Measurements from ENCODE around the gene MEIS2.

Gene MEIS2

GRCh38 chr15:36999778-37000177 lies 100.6 kb downstream of the MEIS2 start:
- no peak overlapping the region for H3K27ac ChIP-seq (ENCODE audit: extremely low read depth, low read depth, low read length)
- no peak for TF ChIP-seq ZNF677 (tag by site-specific recombination; IDR thresholded peaks at IDR 0.05)
- no peak for TF ChIP-seq ZNF155 (tag by site-specific recombination; IDR thresholded peaks at IDR 0.05)
- no peak for TF ChIP-seq ZNF701 (tag by site-specific recombination; IDR thresholded peaks at IDR 0.05)
- no peak for TF ChIP-seq ZSCAN23 (tag by site-specific recombination; IDR thresholded peaks at IDR 0.05)
- ChIA-PET POLR2A (interaction anchor here (0.5 kb wide), 1 partner anchor 626 kb away, joined by 3 read pairs; no protein-coding TSS in a partner anchor), CTCF (no interaction called here)
- no peaks in the 10 kb centered on the region for H3K36me3 ChIP-seq (ENCODE audit: control insufficient read depth in 2 of 2, insufficient read depth in 1 of 2, low read length in 2 of 2)
- no peak overlapping the region for H3K4me3 ChIP-seq (ENCODE audit: low read depth, low read length)
- no peaks in the 10 kb centered on the region for H3K4me1 ChIP-seq (ENCODE audit: control insufficient read depth, insufficient read depth, low read length)
- no peaks in the 10 kb centered on the region for H3K9me3 ChIP-seq (ENCODE audit: control insufficient read depth, insufficient read depth, low read depth, low read length)

- Histone ChIP-seq H3K36me3 (ENCODE audit: control insufficient read depth in 2 of 2, insufficient read depth in 1 of 2, low read length in 2 of 2) (no peaks in the 10 kb centered on the region), H3K9me3 (ENCODE audit: control insufficient read depth, insufficient read depth, low read depth, low read length) (no peaks in the 10 kb centered on the region), H3K27ac (ENCODE audit: extremely low read depth, low read depth, low read length) (no peak overlapping the region), H3K4me1 (ENCODE audit: control insufficient read depth, insufficient read depth, low read length) (no peaks in the 10 kb centered on the region), H3K4me3 (ENCODE audit: low read depth, low read length) (no peak overlapping the region)
- TF ChIP-seq GLIS2 (tag by site-specific recombination; IDR thresholded peaks at IDR 0.05) (no peak), ZNF140 (tag by site-specific recombination; IDR thresholded peaks at IDR 0.05) (no peak), ZNF366 (tag by site-specific recombination; conservative IDR thresholded peaks at IDR 0.05) (no peak), ZNF184 (tag by site-specific recombination; IDR thresholded peaks at IDR 0.05) (no peak), INSM2 (tag by site-specific recombination; IDR thresholded peaks at IDR 0.05) (no peak), KLF7 (tag by site-specific recombination; IDR thresholded peaks at IDR 0.05; ENCODE audit: borderline replicate concordance) (no peak), ZNF785 (tag by site-specific recombination; IDR thresholded peaks at IDR 0.05) (no peak), BCL6B (tag by site-specific recombination; IDR thresholded peaks at IDR 0.05) (no peak), ZBTB48 (tag by site-specific recombination; IDR thresholded peaks at IDR 0.05) (no peak), ZFP41 (tag by site-specific recombination; IDR thresholded peaks at IDR 0.05; ENCODE audit: borderline replicate concordance) (no peak), ATF2 (tag by site-specific recombination; IDR thresholded peaks at IDR 0.05; ENCODE audit: low read depth) (no peak), ZNF629 (tag by site-specific recombination; IDR thresholded peaks at IDR 0.05) (no peak), ZSCAN5A (tag by site-specific recombination; IDR thresholded peaks at IDR 0.05) (no peak), ZFP3 (tag by site-specific recombination; IDR thresholded peaks at IDR 0.05; ENCODE audit: low read depth) (no peak), ZNF768 (tag by site-specific recombination; IDR thresholded peaks at IDR 0.05) (no peak), ZNF548 (tag by site-specific recombination; IDR thresholded peaks at IDR 0.05) (no peak), ZNF146 (tag by site-specific recombination; IDR thresholded peaks at IDR 0.05) (no peak)
- ChIA-PET POLR2A (no interaction called here), CTCF (no interaction called here)
Observed at GRCh38 chr15:36996538-36997181, 103.7 kb downstream of the MEIS2 start.

Data from HEK293 (cell line).